ENCODE results near the gene ZKSCAN3. TPM values are rescaled to one million over a fixed set of nuclear protein-coding genes. Genes with fewer than 3 reads are reported as not detected.

Gene ZKSCAN3
- total and polyA plus RNA-seq, 2 of the 8 experiments (the other 6 are each of a cell fraction or from before 2014, with no cell fraction given) = 2.7 to 9.8 TPM

DNA sequence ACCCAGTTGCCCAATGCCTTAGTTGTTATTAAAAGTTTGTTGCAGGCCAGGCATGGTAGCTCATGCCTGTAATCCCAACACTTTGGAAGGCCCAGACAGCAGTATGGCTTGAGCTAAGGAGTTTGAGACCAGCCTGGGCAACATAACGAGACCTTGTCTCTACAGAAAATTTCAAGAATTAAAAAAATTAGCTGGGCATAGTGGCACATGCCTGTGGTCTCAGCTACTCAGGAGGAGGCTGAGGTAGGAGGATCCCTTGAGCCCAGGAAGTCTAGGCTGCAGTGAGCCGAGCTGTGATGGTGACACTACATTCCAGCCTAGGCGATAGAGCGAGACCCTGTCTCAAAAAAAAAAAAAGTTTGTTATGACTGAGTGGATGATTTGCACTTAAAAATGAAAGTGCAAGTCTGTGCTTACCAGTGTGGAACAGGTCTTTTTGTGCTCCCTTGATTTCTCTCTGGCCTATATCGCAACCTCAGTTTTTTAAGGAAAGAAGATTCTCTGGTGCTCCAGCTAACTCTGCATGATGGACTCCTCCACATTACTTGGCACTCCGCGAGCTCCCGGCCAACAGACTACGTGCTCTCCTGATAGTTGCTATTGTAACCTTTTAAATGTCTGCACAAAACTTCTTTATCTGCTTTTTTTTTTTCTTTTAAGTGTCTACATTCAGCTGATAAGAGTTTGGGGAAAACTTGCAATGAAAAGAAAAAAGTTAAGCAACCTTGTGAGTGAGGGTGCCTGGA lies 22.1 kb downstream of the ZKSCAN3 start (continued):
- TF ChIP-seq SP1 (IDR thresholded peaks at IDR 0.05; ENCODE audit: low read depth, low read length) = no peak
- TF ChIP-seq, protein P1, sequence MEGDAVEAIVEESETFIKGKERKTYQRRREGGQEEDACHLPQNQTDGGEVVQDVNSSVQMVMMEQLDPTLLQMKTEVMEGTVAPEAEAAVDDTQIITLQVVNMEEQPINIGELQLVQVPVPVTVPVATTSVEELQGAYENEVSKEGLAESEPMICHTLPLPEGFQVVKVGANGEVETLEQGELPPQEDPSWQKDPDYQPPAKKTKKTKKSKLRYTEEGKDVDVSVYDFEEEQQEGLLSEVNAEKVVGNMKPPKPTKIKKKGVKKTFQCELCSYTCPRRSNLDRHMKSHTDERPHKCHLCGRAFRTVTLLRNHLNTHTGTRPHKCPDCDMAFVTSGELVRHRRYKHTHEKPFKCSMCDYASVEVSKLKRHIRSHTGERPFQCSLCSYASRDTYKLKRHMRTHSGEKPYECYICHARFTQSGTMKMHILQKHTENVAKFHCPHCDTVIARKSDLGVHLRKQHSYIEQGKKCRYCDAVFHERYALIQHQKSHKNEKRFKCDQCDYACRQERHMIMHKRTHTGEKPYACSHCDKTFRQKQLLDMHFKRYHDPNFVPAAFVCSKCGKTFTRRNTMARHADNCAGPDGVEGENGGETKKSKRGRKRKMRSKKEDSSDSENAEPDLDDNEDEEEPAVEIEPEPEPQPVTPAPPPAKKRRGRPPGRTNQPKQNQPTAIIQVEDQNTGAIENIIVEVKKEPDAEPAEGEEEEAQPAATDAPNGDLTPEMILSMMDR (IDR thresholded peaks at IDR 0.05; ENCODE audit: control extremely low read depth in 1 of 3, insufficient read depth in 1 of 3, low read depth in 1 of 3, low read length in 3 of 3) = no peak
- TF ChIP-seq TAF1 (IDR thresholded peaks at IDR 0.05; ENCODE audit: low read depth, low read length) = no peak
- TF ChIP-seq ASH2L (IDR thresholded peaks at IDR 0.05; ENCODE audit: low read length) = no peak
- no peak for TF ChIP-seq NRF1 (IDR thresholded peaks at IDR 0.05; ENCODE audit: low read depth, low read length)
- TF ChIP-seq SIN3A (conservative IDR thresholded peaks at IDR 0.05 in 1 of 2, IDR thresholded peaks at IDR 0.05 in 1 of 2; ENCODE audit: low read depth in 1 of 2, low read length in 2 of 2) = no peak
- TF ChIP-seq GABPA (IDR thresholded peaks at IDR 0.05; ENCODE audit: borderline replicate concordance, insufficient read depth, low read length) = no peak

Measured in H1 (cell line).